Natural killer cell treated with Interleukin-12 subunit alpha and Interleukin-12 subunit beta and Interleukin-15 and Interleukin-18, amount 100 ng/mL, for 72 hours (primary cell): ENCODE results near the gene JAK2. TPM values are rescaled to one million over a fixed set of nuclear protein-coding genes. Genes with fewer than 3 reads are reported as not detected.
A peak's percentile ranks its signal among the peaks of the same experiment; 100 is the strongest.
"Not testable (repeated sequence)": the region's sequence is repeated elsewhere in the genome, so short reads cannot be mapped to it uniquely, and the experiment has no call there.

Experiments
- ATAC-seq, 2 donors: fragments of 150-1000 bp; cut with Tn5 transposase in 1 of 2; sonication (Bioruptor Pico), chemical (Tn5 transposase) in 1 of 2; 2 replicates each; pipeline ENCODE4 v1.10.0; 2021
- DNase-seq: peaks from one replicate; pipeline ENCODE4 v3.0.0; 2022; ENCODE audit warnings: low spot score
- H3K27ac Mint-ChIP-seq, 2 donors: 1 replicate in 1 of 2; 2 replicates in 1 of 2; pipeline ENCODE4 v1.8.0; 2022; ENCODE audit warnings: mixed read lengths in 2 of 2, mild to moderate bottlenecking in 1 of 2, moderate library complexity in 1 of 2
- H3K27me3 Mint-ChIP-seq, 2 donors: 1 replicate in 1 of 2; 2 replicates in 1 of 2; pipeline ENCODE4 v1.8.0; 2022; ENCODE audit warnings: mixed read lengths in 2 of 2
- H3K36me3 Mint-ChIP-seq: one replicate; pipeline ENCODE4 v1.8.0; 2022; ENCODE audit warnings: mixed read lengths
- H3K4me1 Mint-ChIP-seq, 2 donors: 1 replicate in 1 of 2; 2 replicates in 1 of 2; pipeline ENCODE4 v1.8.0; 2022; ENCODE audit warnings: low read depth in 2 of 2, mixed read lengths in 2 of 2, mild to moderate bottlenecking in 1 of 2
- H3K4me3 Mint-ChIP-seq: one replicate; pipeline ENCODE4 v1.8.0; 2022; ENCODE audit warnings: mixed read lengths
- H3K9me3 Mint-ChIP-seq: 2 replicates; pipeline ENCODE4 v1.8.0; 2022; ENCODE audit warnings: mixed read lengths
- total RNA-seq, 2 donors: library from RNA; stranded (reverse); gene quantifications; one replicate each; pipeline ENCODE4 v1.2.3, GENCODE V29; 2022

JAK2 gene
- total RNA-seq: 10 to 100 TPM; 34.6 to 35.9 TPM

DNA sequence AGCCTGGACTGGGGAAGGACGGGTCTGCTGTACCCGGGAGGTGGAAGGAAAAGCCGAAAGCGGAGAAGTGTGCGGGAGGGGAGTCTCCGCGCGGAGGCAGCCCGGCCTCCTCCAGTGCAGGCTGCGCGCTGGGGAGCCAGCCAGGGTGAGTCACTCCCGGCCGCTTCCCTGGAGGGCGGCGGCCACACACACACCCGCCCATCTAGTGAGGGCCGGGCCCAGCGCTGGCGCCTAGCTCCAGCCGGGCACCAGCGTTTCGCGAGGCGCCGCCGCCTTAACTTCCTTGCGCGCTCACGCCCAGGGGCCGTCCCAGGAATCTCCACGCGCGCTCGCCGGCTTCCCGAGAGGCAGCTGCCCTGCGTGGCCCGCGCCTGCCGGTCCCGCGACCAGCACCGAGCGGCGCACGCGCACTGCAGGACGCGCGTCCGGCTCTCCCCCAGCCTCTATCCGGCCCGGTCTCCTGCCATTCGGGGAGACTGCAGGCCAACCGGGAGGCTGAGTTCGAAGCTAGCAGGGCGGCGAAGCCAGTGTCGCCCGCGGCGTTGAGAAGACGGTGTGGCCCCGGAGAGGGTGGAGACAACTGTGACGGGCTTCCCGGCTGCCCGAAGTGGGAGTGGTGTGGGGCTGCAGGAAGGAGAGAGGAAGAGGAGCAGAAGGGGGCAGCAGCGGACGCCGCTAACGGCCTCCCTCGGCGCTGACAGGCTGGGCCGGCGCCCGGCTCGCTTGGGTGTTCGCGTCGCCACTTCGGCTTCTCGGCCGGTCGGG is at the start of gene JAK2:
JAK2 (plus strand) TSS at position 652 of the 765 bp plus-strand sequence. CDS start 36,716 bp downstream, outside the sequence.
- peaks cover 43 to 54% of the 10 kb centered on the region in 2 donors for H3K4me1 Mint-ChIP-seq
- DNase-seq: peak; percentile 92
- no peaks in the 10 kb centered on the region for H3K9me3 Mint-ChIP-seq
- H3K36me3 Mint-ChIP-seq: peaks cover 5% of the 10 kb centered on the region
- ATAC-seq: peak; percentile 93 to 94
- H3K27ac Mint-ChIP-seq: peak within 1 kb of the TSS; percentile 85 to 91
- H3K27me3 Mint-ChIP-seq: no peaks in the 10 kb centered on the region
- H3K4me3 Mint-ChIP-seq: peak within 1 kb of the TSS; percentile 94

DNA sequence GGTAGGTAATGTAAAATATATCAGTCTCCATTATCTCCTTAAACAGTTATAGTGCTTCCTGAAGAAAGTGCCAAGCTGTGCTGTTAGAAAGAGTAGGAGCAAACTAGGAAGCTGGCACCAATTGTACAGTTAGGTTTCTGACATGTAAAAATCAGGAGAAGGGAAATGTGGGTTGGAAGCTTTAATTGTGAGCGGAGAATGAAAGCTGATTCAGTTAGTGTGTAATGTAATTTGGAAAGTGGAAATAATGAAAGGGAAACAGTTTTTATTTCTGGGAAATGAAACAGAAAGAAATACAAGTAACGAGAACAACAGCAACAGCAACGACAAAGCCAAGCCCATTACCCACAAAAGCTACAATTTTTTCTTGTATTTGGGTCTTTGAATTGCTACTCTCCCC is 48.8 kb upstream of the JAK2 start:
- Mint-ChIP-seq H3K4me1 (peaks cover 42 to 55% of the 10 kb centered on the region in 2 donors), H3K27me3 (peaks cover 0 to 3% of the 10 kb centered on the region in 2 donors), H3K27ac (peak overlapping the region; percentile 94 to 98), H3K4me3 (peak overlapping the region; percentile 72), H3K36me3 (no peaks in the 10 kb centered on the region), H3K9me3 (no peaks in the 10 kb centered on the region)
- peak; percentile 66 to 77 for ATAC-seq
- DNase-seq: peak; percentile 60

DNA sequence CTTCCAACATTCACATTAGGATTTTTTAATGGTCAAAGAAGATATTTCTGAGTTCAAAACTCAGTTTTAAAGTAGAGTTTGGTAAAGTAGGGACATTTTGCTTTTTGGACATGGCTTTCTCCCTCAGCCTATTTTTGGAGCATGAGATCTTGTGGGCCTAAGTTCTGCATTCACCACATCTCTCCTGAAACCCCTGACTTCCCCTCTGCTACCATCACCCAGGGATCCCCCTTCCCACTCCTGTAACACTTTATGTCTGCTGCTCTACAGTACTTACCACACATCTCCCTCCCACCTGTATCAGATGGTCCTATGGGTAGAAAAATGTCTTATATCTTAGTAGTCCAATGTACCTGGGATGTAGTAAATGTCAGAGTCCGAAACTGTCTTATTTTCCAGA is 48.2 kb upstream of the JAK2 start:
- Mint-ChIP-seq H3K9me3 (no peaks in the 10 kb centered on the region), H3K36me3 (no peaks in the 10 kb centered on the region), H3K27ac (peak overlapping the region; percentile 94 to 98), H3K27me3 (peaks cover 0 to 2% of the 10 kb centered on the region in 2 donors), H3K4me3 (peak overlapping the region; percentile 84), H3K4me1 (peaks cover 42 to 55% of the 10 kb centered on the region in 2 donors)
- no peak for DNase-seq
- peak; percentile 57 to 74 for ATAC-seq

DNA sequence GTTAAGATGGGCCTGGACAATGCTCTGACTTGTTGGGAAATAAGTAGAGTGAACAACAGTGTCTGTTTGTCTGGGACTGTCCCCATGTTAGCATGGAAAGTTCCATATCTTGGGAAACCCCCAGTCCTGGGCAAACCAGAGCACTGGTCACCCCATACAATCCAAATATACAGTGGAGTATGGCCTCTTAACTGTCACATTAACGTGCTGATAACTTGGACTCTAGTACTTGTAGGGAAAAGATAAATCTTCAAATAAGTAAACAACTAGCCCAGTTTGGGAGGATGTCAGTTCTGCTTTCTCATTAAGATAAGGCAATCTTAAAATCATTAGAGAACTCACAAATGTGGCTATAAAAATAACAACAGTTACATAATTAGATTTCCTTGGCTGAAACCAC is 47.6 kb upstream of the JAK2 start:
- peak overlapping the region; percentile 94 to 98 for H3K27ac Mint-ChIP-seq

DNA sequence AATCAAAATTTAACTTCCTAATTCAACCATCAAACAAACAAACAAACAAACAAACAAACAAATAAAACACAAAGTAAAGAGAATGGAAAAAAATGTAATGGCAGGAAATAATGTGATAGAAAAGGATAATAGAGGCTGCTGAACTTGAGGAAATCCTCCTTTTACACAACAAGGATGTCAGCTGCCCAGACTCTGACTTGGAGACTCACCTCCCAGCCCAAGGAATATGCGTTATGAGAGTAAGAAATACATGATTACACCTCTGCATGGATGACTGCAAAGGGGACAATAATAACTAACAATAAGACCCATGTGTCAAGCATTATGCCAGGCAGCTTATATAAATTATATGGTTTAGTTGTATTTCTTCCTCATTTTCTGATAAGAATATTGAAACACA is 46.6 kb upstream of the JAK2 start:
- Mint-ChIP-seq H3K4me1 (peaks cover 49 to 62% of the 10 kb centered on the region in 2 donors), H3K27ac (peak overlapping the region; percentile 94 to 98), H3K36me3 (no peaks in the 10 kb centered on the region), H3K9me3 (no peaks in the 10 kb centered on the region), H3K27me3 (no peaks in the 10 kb centered on the region), H3K4me3 (peak overlapping the region; percentile 39)
- ATAC-seq (no peak), DNase-seq (no peak)

More for the DNA sequence above, 47.6 kb upstream of the JAK2 start:
- Mint-ChIP-seq H3K9me3 (no peaks in the 10 kb centered on the region), H3K27me3 (no peaks in the 10 kb centered on the region), H3K4me3 (peak overlapping the region; percentile 84), H3K36me3 (no peaks in the 10 kb centered on the region), H3K4me1 (peaks cover 46 to 59% of the 10 kb centered on the region in 2 donors)
- DNase-seq: peak; percentile 72
- peak; percentile 34 to 75 for ATAC-seq

DNA sequence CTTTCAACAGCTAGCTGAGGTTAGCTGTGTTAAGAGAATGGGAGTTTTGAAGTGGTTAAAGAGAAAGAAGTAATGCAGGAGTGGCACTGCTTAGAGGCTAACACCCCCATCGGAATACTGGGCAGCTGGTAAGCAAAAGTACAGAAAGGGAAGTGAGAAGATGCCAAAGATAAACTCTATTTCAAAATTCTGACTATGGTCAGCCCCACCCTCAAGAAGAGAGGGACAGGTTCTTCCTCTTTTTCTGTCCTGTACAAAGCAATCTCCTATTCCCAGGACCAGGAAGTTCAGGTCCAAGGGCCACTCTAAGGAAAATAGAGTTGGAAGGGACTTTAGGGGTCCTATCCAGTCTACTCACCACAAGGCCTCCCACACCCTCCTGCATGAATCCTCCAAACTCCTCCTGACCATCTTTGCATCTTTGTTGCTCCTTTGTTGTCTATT is 45.9 kb upstream of the JAK2 start:
- Mint-ChIP-seq H3K4me3 (peak overlapping the region; percentile 39), H3K36me3 (no peaks in the 10 kb centered on the region), H3K9me3 (no peaks in the 10 kb centered on the region), H3K27ac (peak overlapping the region; percentile 94 to 98), H3K27me3 (no peaks in the 10 kb centered on the region), H3K4me1 (peaks cover 51 to 66% of the 10 kb centered on the region in 2 donors)
- ATAC-seq: peak; percentile 79 to 80
- peak; percentile 72 for DNase-seq

DNA sequence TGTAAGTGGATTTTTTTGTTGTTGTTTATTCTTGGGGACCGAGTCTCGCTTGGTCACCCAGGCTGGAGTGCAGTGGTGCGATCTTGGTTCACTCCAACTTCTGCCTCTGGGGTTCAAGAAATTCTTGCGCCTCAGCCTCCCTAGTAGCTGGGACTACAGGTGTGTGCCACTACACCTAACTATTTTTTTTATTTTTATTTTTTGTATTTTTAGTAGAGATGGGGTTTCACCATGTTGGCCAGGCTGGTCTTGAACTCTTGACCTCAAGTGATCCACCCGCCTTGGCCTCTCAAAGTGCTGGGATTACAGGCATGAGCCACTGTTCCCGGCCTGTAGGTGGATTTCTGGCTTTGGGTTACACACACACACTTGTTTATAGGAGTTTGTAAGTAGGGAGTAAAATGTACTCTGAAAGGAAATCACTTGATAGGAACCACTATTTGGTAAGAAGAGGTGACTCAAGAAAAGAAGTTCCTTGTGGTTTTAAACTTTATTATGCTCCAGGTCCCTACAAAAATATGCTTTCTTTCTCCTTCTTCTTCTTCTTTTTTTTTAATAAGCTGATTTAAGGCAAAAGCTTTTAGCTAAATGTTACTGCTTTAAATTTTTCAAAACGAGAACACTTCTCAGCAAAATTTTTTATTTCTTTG is 42.9 kb upstream of the JAK2 start:
- ATAC-seq, H3K36me3 Mint-ChIP-seq, DNase-seq, H3K27me3 Mint-ChIP-seq, H3K4me3 Mint-ChIP-seq, H3K9me3 Mint-ChIP-seq: not testable (repeated sequence)
- peak overlapping the region; percentile 57 to 83 for H3K27ac Mint-ChIP-seq
- H3K4me1 Mint-ChIP-seq: peaks cover 47 to 60% of the 10 kb centered on the region in 2 donors

DNA sequence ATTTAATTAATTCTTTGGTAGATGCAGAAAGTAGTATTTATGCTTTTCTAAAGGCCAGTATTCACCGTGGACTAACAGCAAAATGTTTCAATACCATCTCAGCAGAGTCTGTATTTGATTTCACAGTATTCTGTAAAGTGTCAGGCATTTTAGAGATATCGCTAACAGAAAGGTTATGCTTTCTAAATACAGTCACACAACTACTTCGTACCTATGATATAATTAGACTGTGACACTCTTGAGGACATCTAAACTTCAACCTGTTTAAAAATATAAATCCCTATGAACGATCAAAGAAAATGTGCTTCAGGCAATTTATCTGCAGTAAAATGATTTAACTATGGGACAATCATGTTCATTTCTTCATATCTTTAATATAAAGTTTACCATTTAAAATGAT is 41.7 kb upstream of the JAK2 start:
- H3K27ac Mint-ChIP-seq: peak overlapping the region; percentile 57 to 83
- H3K9me3 Mint-ChIP-seq: peaks cover 3% of the 10 kb centered on the region
- H3K4me3 Mint-ChIP-seq: no peak overlapping the region
- H3K36me3 Mint-ChIP-seq: no peaks in the 10 kb centered on the region
- ATAC-seq: no peak
- no peaks in the 10 kb centered on the region for H3K27me3 Mint-ChIP-seq
- DNase-seq: no peak
- H3K4me1 Mint-ChIP-seq: peaks cover 36 to 48% of the 10 kb centered on the region in 2 donors

DNA sequence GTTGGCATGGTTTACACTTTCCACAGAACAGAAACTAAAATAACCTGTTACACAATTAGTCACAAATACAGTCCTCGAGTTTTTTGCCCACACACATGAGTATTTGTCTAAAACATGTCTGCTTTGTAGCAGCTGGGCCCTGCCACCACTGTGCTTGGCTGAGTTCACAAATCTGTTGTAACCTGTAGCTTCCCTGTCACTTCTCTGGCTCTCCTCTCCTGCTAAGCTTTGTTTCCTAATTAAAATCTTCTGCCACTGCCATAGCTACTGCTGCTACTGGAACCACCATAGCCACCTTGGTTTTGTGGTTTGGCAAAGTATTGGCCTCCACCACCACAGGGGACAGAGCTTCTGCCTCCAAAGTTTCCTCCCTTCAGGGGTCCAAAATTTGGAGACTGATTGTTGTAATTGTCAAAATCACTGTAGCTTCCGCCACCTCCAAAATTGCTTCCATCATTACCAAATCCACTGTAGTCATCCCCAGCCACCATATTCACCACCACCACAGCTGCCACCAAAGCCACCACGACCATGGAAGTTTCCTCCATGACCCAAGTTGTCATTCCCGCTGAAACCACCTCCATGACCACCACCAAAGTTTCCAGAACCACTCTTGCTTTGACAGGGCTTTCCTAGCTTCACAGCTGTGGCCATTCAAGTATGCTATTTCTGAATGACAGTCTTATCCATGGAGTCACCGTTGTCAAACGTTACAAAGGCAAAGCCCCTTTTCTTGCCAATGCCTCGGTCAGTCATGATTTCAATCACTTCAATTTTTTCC is 40.5 kb upstream of the JAK2 start:
- DNase-seq: peak; percentile 64
- Mint-ChIP-seq H3K4me1 (peaks cover 24 to 35% of the 10 kb centered on the region in 2 donors), H3K27ac (peak overlapping the region; percentile 60 to 90), H3K4me3 (peak overlapping the region; percentile 66)
- H3K9me3 Mint-ChIP-seq, H3K36me3 Mint-ChIP-seq, H3K27me3 Mint-ChIP-seq, ATAC-seq: not testable (repeated sequence)

DNA sequence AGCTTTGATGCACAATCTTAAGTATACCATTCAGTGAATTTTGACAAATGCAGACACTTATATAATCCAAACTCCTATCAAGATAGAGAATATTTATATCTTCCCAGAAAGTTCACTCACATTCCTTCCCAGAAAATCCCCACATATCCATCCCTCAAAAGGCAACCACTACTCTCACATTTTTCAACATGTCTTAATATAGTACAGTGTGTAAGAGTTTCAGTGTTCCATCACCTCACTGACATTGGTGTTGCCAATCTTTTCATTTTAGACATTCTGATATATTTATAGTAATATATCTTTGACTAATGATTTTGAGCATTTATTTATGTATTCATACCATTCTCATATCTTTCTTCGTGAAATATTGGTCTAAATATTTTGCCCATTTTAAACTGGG is 38.1 kb upstream of the JAK2 start:
- H3K27ac Mint-ChIP-seq: no peak overlapping the region
- no peak for DNase-seq
- ATAC-seq: no peak
- no peak overlapping the region for H3K4me3 Mint-ChIP-seq
- H3K27me3 Mint-ChIP-seq: peaks cover 0 to 6% of the 10 kb centered on the region in 2 donors
- peaks cover 3% of the 10 kb centered on the region for H3K9me3 Mint-ChIP-seq
- peaks cover 21 to 26% of the 10 kb centered on the region in 2 donors for H3K4me1 Mint-ChIP-seq
- H3K36me3 Mint-ChIP-seq: no peaks in the 10 kb centered on the region

DNA sequence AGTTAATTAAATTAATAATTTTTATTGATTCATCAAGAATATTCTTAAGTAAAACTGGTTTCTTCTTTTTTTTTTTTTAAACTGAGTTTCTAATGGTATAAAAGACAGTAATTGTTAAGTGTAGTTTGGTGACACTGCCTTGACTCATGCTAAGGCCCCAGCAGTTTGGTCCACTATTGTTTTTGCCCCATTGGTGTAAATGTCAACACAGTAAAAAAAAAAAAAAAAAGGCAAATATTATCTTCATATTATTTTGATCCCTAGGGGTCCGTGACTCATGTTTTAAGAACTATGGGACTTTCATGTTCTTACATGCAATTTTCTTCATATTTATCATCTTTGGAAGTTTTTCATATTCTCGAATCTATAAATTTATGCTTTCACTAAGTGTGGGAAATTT is 29.2 kb upstream of the JAK2 start:
- Mint-ChIP-seq H3K27ac (no peak overlapping the region), H3K4me3 (no peak overlapping the region), H3K36me3 (no peaks in the 10 kb centered on the region), H3K9me3 (no peaks in the 10 kb centered on the region), H3K4me1 (peaks cover 0 to 4% of the 10 kb centered on the region in 2 donors), H3K27me3 (peaks cover 0 to 10% of the 10 kb centered on the region in 2 donors)
- DNase-seq: no peak
- no peak for ATAC-seq

DNA sequence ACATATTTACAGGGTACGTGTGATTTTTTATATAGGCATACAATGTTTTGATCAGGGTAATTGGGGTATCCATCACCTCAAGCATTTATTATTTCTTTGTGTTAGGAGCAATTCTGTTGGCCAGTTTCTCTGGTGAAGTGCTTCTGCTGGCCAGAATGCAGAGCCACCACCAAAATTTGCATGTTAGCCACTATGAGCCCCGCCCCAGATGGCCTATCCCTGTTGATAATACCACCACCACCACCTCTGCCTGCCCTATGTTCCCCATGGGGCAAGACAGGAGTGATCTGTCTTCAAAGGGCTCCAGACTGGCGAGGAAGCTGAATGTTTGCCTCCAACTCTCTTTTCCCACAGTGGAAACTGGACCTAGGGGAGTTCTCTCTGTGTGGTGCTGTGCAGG is 26.0 kb upstream of the JAK2 start:
- peaks cover 6% of the 10 kb centered on the region for H3K9me3 Mint-ChIP-seq
- H3K4me3 Mint-ChIP-seq: no peak overlapping the region
- peaks cover 10% of the 10 kb centered on the region for H3K36me3 Mint-ChIP-seq
- H3K27ac Mint-ChIP-seq: no peak overlapping the region
- peaks cover 0 to 3% of the 10 kb centered on the region in 2 donors for H3K27me3 Mint-ChIP-seq
- no peak for ATAC-seq
- no peaks in the 10 kb centered on the region for H3K4me1 Mint-ChIP-seq
- no peak for DNase-seq

DNA sequence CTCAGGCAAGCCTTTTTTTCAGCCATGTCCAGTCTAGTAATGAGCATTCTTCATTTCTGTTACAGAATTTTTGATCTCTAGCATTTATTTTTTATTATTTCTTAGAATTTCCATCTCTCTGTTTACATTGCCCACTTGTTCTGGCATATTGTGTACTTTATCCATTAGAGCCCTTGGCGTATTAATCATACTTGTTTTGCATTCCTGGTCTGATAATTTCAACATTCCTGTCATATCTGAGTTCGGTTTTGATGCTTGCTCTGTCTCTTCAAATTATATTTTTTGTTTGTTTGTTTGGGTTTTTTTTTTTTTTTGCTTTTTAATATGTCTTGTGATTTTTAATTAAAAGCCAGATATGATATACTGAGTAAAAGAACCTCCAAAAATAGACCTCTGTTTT is 23.0 kb upstream of the JAK2 start:
- DNase-seq (no peak), ATAC-seq (no peak)
- Mint-ChIP-seq H3K4me3 (no peak overlapping the region), H3K9me3 (peaks cover 8% of the 10 kb centered on the region), H3K27me3 (no peaks in the 10 kb centered on the region), H3K36me3 (peaks cover 17% of the 10 kb centered on the region), H3K4me1 (peaks cover 0 to 4% of the 10 kb centered on the region in 2 donors), H3K27ac (no peak overlapping the region)
